HEK293 (cell line): Measurements from ENCODE around the gene ATP6V1B1.

ENCODE experiments used
- CTCF ChIA-PET: fragments of 350-600 bp; formaldehyde crosslinking; extraction: SDS; loops from one replicate; lab custom pipeline; 2021; ENCODE audit warnings: antibody characterized with exemption; lab: Yijun Ruan, JAX
- POLR2A ChIA-PET: fragments of 300-600 bp; formaldehyde crosslinking; extraction: SDS; loops from one replicate; lab custom pipeline; 2020; ENCODE audit warnings: antibody characterized with exemption, inconsistent platforms; lab: Yijun Ruan, JAX
- H3K27ac ChIP-seq: fragments of 200-500 bp; sonication (Bioruptor generic); 2 replicates; pipeline ENCODE4 v1.5.1; 2014; ENCODE audit warnings: low read depth, low read length, control low read depth, inconsistent platforms; ENCODE audit errors: extremely low read depth
- H3K36me3 ChIP-seq, 2 experiments: fragments of 200-500 bp in 1 of 2; sonication (Bioruptor generic) in 1 of 2; 1 replicate in 1 of 2; 2 replicates in 1 of 2; pipeline ENCODE4 v1.5.1; 2014 to 2017; ENCODE audit warnings: inconsistent platforms in 2 of 2, low read length in 2 of 2; ENCODE audit not compliant: control insufficient read depth in 2 of 2, insufficient read depth in 1 of 2
- H3K4me1 ChIP-seq: fragments of 200-500 bp; sonication (Bioruptor generic); 2 replicates; pipeline ENCODE4 v1.5.1; 2014; ENCODE audit warnings: mild to moderate bottlenecking, low read length, inconsistent platforms; ENCODE audit not compliant: control insufficient read depth, insufficient read depth
- H3K4me3 ChIP-seq: 2 replicates; pipeline ENCODE4 v1.5.1; 2011; ENCODE audit warnings: low read depth, mild to moderate bottlenecking, control low read depth, low read length, moderate library complexity
- H3K9me3 ChIP-seq: fragments of 200-500 bp; sonication (Bioruptor generic); 2 replicates; pipeline ENCODE4 v1.5.1; 2014; ENCODE audit warnings: low read depth, low read length, inconsistent platforms; ENCODE audit not compliant: control insufficient read depth, insufficient read depth
- BCL6B ChIP-seq: fragments of 450-650 bp; formaldehyde crosslinking; IDR thresholded peaks from 2 replicates; pipeline ENCODE4 v1.5.1; 2017; ENCODE audit warnings: missing biosample characterization, missing genetic modification characterization
- CTCF ChIP-seq: fragments of 450-650 bp; formaldehyde crosslinking; IDR thresholded peaks from 2 replicates; pipeline ENCODE4 v1.5.1; 2016; ENCODE audit warnings: missing biosample characterization, missing genetic modification characterization
- HOXD13 ChIP-seq: sonication (generic); formaldehyde crosslinking; IDR thresholded peaks from 2 replicates; pipeline ENCODE4 v1.8.0; 2022; ENCODE audit warnings: missing genetic modification reagents, borderline replicate concordance
- IKZF3 ChIP-seq: fragments of 450-650 bp; IDR thresholded peaks from 2 replicates; pipeline ENCODE4 v1.5.0; 2018; ENCODE audit warnings: missing biosample characterization, mild to moderate bottlenecking, missing genetic modification characterization, moderate library complexity
- KLF16 ChIP-seq: fragments of 450-650 bp; formaldehyde crosslinking; IDR thresholded peaks from 2 replicates; pipeline ENCODE4 v1.5.1; 2017; ENCODE audit warnings: missing biosample characterization, missing genetic modification characterization
- MYNN ChIP-seq: fragments of 450-650 bp; formaldehyde crosslinking; IDR thresholded peaks from 2 replicates; pipeline ENCODE4 v1.5.1; 2016; ENCODE audit warnings: missing biosample characterization, missing genetic modification characterization, borderline replicate concordance
- PRDM10 ChIP-seq: fragments of 450-650 bp; formaldehyde crosslinking; IDR thresholded peaks from 2 replicates; pipeline ENCODE4 v1.5.1; 2016; ENCODE audit warnings: missing biosample characterization, missing genetic modification characterization
- PRDM2 ChIP-seq: fragments of 450-650 bp; formaldehyde crosslinking; IDR thresholded peaks from 2 replicates; pipeline ENCODE4 v1.5.1; 2016; ENCODE audit warnings: missing biosample characterization, missing genetic modification characterization, borderline replicate concordance
- REPIN1 ChIP-seq: fragments of 450-650 bp; formaldehyde crosslinking; IDR thresholded peaks from 2 replicates; pipeline ENCODE4 v1.5.1; 2017; ENCODE audit warnings: missing biosample characterization, missing genetic modification characterization, low read depth
- ZEB2 ChIP-seq: fragments of 450-650 bp; formaldehyde crosslinking; IDR thresholded peaks from 2 replicates; pipeline ENCODE4 v1.5.1; 2016; ENCODE audit warnings: missing biosample characterization, missing genetic modification characterization
- ZFP37 ChIP-seq: fragments of 450-650 bp; formaldehyde crosslinking; IDR thresholded peaks from 2 replicates; pipeline ENCODE4 v1.5.1; 2016; ENCODE audit warnings: missing biosample characterization, missing genetic modification characterization
- ZNF10 ChIP-seq: fragments of 450-650 bp; formaldehyde crosslinking; IDR thresholded peaks from 2 replicates; pipeline ENCODE4 v1.5.1; 2017; ENCODE audit warnings: missing biosample characterization, missing genetic modification characterization
- ZNF501 ChIP-seq: fragments of 450-650 bp; formaldehyde crosslinking; IDR thresholded peaks from 2 replicates; pipeline ENCODE4 v1.5.1; 2016; ENCODE audit warnings: missing biosample characterization, missing genetic modification characterization
- ZNF521 ChIP-seq: fragments of 450-650 bp; formaldehyde crosslinking; IDR thresholded peaks from 2 replicates; pipeline ENCODE4 v1.5.1; 2017; ENCODE audit warnings: missing biosample characterization, mild to moderate bottlenecking, missing genetic modification characterization
- ZNF561 ChIP-seq: fragments of 450-650 bp; IDR thresholded peaks from 2 replicates; pipeline ENCODE4 v1.5.1; 2018; ENCODE audit warnings: missing biosample characterization, missing genetic modification characterization, borderline replicate concordance
- ZNF580 ChIP-seq: fragments of 450-650 bp; formaldehyde crosslinking; IDR thresholded peaks from 2 replicates; pipeline ENCODE4 v1.5.1; 2016; ENCODE audit warnings: missing biosample characterization, missing genetic modification characterization
- ZNF639 ChIP-seq: fragments of 450-650 bp; formaldehyde crosslinking; IDR thresholded peaks from 2 replicates; pipeline ENCODE4 v1.5.1; 2016; ENCODE audit warnings: missing biosample characterization, missing genetic modification characterization
- ZNF645 ChIP-seq: fragments of 450-650 bp; formaldehyde crosslinking; IDR thresholded peaks from 2 replicates; pipeline ENCODE4; 2016; ENCODE audit warnings: missing biosample characterization, missing genetic modification characterization
- ZNF76 ChIP-seq: fragments of 450-650 bp; formaldehyde crosslinking; IDR thresholded peaks from 2 replicates; pipeline ENCODE4; 2016; ENCODE audit warnings: low read depth, missing biosample characterization, missing genetic modification characterization, borderline replicate concordance
- ZNF776 ChIP-seq: fragments of 450-650 bp; formaldehyde crosslinking; IDR thresholded peaks from 2 replicates; pipeline ENCODE4 v1.5.0; 2017; ENCODE audit warnings: missing biosample characterization, missing genetic modification characterization, borderline replicate concordance
- ZSCAN16 ChIP-seq: fragments of 450-650 bp; formaldehyde crosslinking; IDR thresholded peaks from 2 replicates; pipeline ENCODE4 v1.5.1; 2016; ENCODE audit warnings: missing biosample characterization, missing genetic modification characterization

ATP6V1B1 gene

GRCh38 chr2:70948337-70949003 lies 12.8 kb downstream of the ATP6V1B1 start:
- H3K9me3 ChIP-seq, result no peaks in the 10 kb centered on the region
- ChIA-PET POLR2A (interaction anchor here (1.0 kb wide), 1 partner anchor 180 kb away, joined by 4 read pairs; the partner anchor contains the start of gene ADD2), CTCF (interaction anchor here (0.5 to 3.9 kb wide), 37 partner anchors 12 to 1037 kb away, joined by 3 to 180 read pairs (median 5); partner anchors contain the start of genes ANKRD53, ATP6V1B1 and FIGLA)
- H3K36me3 ChIP-seq, result no peaks in the 10 kb centered on the region
- peaks cover 2% of the 10 kb centered on the region; the same call in 1 of the 2 replicates for H3K4me1 ChIP-seq
- peak overlapping the region; percentile 26 for H3K4me3 ChIP-seq
- no peak overlapping the region for H3K27ac ChIP-seq
- TF ChIP-seq KLF16 (tag by site-specific recombination), result 0 out of 2 replicates have a peak, but pooled peaks have one; percentile 29
- no peak for TF ChIP-seq ZNF10 (tag by site-specific recombination)
- no peak for TF ChIP-seq PRDM2 (tag by site-specific recombination)
- TF ChIP-seq CTCF, result peak; percentile 93
- no peak for TF ChIP-seq REPIN1
- TF ChIP-seq ZNF776, result no peak
- peak; percentile 23; the same call in 1 of the 2 replicates for TF ChIP-seq PRDM10 (tag by site-specific recombination)
- TF ChIP-seq ZNF521 (tag by site-specific recombination), result no peak
- no peak for TF ChIP-seq ZNF645
- no peak for TF ChIP-seq HOXD13
- peak; percentile 24; the same call in 1 of the 2 replicates for TF ChIP-seq IKZF3
- no peak for TF ChIP-seq ZNF561 (tag by site-specific recombination)
- TF ChIP-seq ZFP37, result no peak
- TF ChIP-seq ZNF639 (tag by site-specific recombination), result no peak
- TF ChIP-seq MYNN (tag by site-specific recombination), result no peak
- TF ChIP-seq ZEB2 (tag by site-specific recombination), result no peak
- no peak for TF ChIP-seq BCL6B (tag by site-specific recombination)
- TF ChIP-seq ZSCAN16, result no peak
- TF ChIP-seq ZNF501, result no peak
- TF ChIP-seq ZNF76, result no peak
- no peak for TF ChIP-seq ZNF580 (tag by site-specific recombination)
